ENCODE results near the gene KCNK7.
"Not testable (repeated sequence)": the region's sequence is repeated elsewhere in the genome, so short reads cannot be mapped to it uniquely, and the experiment has no call there.

KCNK7 gene, protein sequence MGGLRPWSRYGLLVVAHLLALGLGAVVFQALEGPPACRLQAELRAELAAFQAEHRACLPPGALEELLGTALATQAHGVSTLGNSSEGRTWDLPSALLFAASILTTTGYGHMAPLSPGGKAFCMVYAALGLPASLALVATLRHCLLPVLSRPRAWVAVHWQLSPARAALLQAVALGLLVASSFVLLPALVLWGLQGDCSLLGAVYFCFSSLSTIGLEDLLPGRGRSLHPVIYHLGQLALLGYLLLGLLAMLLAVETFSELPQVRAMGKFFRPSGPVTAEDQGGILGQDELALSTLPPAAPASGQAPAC

DNA sequence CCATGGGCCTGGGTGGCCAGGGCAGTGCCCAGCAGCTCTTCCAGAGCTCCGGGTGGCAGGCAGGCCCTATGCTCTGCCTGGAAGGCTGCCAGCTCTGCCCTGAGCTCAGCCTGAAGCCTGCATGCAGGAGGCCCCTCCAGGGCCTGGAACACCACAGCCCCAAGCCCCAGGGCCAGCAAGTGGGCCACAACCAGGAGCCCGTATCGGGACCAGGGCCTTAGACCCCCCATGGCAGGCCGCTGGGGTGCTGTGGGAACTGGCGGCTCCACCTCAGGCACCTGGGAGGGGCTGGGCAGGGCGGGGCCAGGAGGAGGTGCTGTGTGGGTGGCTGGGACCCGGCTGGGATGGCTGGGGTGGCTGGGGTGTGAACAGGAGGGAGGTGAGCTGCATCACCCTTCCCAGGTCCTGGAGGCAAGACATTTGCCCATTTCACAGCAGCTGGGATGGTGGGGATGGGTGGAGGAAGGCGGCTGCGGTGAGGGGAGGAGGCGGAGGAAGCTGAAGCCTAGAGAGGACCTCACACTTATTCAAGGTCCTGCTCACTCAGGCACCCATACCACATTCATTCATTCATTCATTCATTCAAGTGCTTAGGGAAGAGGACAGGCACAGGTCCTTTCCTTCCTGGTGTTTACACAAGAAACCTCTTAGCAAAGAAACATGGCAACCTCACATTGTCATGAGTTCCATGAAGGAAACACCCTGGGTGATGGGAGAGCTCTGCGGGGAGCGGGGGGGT is at the start of gene KCNK7:
Gene KCNK7, minus strand, starts transcription at position 258 of the 739 bp plus-strand sequence. Its CDS starts 28 bp downstream, at position 230.
- peak; percentile 40 for DNase-seq (ENCODE audit: low spot score)

DNA sequence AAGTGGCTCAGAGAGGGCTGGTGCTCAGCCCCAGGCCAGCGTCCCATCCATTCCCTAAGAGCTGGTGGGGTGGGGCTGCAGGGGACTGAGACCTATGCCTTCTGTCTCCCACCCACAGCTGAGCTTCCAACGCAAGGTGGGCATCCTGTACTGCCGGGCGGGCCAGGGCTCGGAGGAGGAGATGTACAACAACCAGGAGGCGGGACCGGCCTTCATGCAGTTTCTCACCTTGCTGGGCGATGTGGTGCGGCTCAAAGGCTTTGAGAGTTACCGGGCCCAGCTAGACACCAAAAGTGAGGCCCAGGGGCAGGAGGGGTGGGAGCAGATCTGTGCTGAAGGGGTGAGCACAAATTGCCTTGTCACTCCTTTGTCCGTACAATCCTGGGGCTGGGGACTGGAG is 49.2 kb upstream of the KCNK7 start:
- no peak for DNase-seq (ENCODE audit: low spot score)

- no peak for DNase-seq (ENCODE audit: low spot score)
These were observed 48.4 kb upstream of the KCNK7 start for GRCh38 chr11:65643971-65644370.

- DNase-seq (ENCODE audit: low spot score): peak; percentile 30
These were observed 46.5 kb upstream of the KCNK7 start for GRCh38 chr11:65642014-65642671.

DNA sequence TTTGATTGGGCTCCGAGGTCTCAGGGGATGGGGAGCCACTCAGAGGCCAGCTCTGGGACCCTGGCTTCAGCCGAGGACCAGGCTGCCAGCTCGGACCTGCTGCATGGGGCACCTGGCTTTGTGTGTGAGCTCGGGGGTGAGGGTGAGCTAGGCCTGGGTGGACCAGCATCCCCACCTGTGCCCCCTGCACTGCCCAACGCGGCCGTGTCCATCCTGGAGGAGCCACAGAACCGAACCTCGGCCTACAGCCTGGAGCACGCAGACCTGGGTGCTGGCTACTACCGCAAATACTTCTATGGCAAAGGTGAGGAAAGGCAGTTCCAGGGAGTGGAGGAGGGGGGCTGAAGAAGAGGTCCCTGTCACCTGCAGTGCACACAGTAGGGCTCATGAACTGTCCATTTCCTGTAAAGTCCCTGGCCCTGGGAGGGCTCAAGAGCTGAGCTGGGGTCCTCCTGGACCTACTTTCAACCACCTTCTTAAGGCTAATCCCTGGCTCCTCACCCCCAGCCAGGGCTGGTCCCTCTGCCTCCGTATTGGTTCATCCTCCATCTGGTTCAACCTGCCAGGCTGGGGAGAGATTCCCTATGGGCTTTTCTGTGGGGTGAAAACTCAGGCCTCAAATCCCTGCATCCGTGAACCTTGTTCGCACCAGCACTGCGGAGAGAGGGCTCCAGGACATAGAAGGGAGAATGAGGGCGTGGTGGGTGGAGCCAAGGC is 45.9 kb upstream of the KCNK7 start:
- DNase-seq (ENCODE audit: low spot score): no peak

DNA sequence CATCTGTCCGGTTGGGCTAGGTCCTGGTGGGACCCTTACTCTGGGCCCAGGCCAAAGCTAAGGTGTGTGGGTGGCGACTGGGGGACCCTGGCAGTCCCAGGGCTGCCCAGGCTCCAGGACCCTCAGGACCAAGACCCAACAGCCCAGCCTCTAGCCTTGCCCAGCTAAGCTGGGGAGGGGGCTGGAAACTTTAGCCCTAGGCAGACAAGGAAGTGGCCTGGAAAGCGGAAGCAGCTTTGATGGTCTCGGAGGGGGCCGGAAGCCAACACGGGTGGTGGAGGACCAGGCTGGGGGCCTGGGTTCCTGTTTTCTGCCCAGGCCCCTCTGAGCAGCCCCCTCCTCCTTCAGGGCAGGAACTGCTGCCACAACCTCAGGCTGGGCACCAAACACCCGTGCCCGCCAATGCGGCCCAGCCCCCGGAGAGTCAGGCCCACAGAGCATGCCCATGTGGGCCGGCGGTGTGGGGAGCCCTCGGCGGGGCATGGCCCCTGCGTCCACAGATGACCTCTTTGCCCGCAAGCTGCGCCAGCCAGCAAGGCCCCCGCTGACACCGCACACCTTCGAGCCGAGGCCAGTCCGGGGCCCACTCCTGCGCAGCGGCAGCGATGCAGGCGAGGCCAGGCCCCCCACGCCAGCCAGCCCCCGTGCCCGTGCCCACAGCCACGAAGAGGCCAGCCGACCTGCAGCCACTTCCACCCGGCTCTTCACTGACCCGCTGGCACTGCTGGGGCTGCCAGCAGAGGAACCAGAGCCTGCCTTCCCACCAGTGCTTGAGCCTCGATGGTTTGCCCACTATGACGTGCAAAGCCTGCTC is 45.1 kb upstream of the KCNK7 start:
- DNase-seq (ENCODE audit: low spot score): no peak

GRCh38 chr11:65639623-65640482 is 44.3 kb upstream of the KCNK7 start:
- DNase-seq (ENCODE audit: low spot score): no peak

- DNase-seq (ENCODE audit: low spot score): not testable (repeated sequence)
These were observed 43.6 kb upstream of the KCNK7 start for GRCh38 chr11:65639228-65639597.

DNA sequence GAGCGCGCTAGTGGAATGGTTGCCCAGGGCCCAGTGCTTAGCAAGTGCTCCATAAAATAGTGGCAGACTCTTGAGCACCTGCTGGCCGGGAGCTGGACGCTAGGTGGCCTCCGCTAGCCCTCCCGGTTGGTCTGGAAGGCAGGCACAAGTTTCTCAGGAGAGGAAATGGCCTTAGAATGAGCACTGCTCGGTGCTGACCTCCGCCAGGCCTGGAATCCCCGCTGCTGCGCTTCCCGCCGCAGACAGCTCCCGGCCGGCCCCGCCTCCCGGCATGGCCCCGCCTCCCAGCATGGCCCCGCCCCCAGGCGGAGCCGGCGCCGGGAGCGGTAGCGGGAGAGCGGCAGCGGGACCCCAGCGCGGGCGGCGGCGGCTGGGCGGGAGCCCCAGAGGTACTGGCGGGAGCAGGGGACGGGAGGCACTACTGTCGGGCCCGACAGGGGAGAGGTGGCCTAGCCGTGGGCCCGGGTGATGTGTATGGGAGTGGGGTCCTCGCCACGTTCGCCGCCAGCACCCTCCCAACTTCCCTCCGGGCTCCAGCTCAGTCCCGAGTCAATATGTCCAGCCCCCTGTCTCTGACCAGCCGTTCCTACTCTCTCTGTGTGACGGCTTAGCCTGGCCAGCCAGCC is 42.3 kb upstream of the KCNK7 start, which contains the start of gene SIPA1:
Gene SIPA1, plus strand, starts transcription at position 308 of the 626 bp plus-strand sequence. CDS start 2,821 bp downstream, outside the sequence.
- peak; percentile 79 for DNase-seq (ENCODE audit: low spot score)

GRCh38 chr11:65637032-65637557 is 41.5 kb upstream of the KCNK7 start:
- DNase-seq (ENCODE audit: low spot score): no peak

DNA sequence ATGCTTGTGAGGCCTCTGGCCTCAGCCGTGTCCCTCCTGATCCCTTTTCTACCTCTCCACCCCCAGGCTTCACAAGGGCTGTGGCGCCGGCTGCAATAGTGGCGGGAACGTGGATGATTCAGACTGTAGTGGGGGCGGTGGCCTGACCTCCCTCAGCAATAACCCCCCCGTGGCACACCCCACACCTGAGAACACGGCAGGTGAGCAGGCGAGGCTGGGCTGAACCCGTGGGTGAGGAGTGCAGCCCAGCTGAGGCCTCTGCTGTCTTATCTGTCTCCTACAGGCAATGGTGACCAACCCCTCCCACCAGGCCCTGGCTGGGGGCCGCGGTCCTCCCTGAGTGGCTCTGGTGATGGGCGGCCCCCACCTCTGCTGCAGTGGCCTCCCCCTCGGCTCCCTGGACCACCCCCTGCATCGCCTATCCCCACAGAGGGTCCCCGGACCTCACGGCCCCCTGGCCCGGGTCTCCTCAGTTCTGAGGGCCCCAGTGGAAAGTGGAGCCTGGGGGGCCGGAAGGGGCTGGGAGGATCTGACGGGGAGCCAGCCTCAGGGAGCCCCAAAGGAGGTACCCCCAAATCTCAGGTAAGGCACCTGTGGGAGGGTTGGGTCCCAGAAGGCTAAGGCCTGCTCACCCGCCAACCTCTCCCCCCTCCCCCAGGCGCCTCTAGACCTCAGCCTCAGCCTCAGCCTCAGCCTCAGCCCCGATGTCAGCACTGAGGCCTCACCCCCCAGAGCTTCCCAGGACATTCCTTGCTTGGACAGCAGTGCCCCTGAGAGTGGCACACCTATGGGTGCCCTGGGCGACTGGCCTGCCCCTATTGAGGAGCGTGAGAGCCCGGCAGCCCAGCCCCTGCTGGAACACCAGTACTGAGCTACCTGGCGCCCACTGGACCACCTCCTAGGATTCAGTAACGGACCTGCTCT is 40.8 kb upstream of the KCNK7 start:
- DNase-seq (ENCODE audit: low spot score): peak; percentile 86

GRCh38 chr11:65634905-65635731 is 39.5 kb upstream of the KCNK7 start:
- peak; percentile 68 for DNase-seq (ENCODE audit: low spot score)

- no peak for DNase-seq (ENCODE audit: low spot score)
These were observed 38.8 kb upstream of the KCNK7 start for GRCh38 chr11:65634440-65634839.

GRCh38 chr11:65634109-65634436 is 38.5 kb upstream of the KCNK7 start:
- no peak for DNase-seq (ENCODE audit: low spot score)

DNA sequence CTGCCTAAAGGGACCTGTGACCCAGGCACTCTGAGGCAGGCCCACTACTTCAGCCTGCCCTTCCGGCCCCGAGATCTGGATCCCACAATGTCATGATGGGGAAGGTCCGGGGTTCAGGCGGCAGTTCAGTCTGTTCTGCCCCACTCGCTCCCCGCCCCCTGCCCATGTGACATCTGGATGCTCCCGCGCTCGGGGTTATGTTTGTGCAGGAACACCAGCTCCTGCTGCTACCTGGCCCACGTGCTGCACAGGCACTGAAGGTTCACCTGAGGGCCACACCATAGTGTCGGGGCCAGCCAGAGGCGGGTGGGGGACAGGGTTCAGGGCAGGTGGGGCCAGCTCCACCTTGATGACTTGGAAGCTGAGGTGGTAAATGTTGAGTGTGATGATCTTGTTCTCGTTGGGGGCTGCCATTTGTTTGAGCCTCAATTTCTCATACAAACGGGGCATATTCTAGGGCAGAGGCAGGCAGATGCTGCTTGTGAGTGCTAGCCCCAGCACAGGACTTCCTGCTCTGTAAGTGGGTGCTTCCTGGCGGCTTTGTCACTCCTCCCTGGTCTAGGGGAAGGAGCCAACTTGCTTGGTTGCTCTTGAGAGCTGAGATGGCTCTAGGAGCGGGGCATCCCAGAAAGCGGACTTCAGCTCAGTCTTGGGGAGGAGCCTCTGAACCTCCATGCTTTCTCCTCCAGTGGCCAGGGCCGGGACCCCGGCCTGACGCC is 37.9 kb upstream of the KCNK7 start:
- no peak for DNase-seq (ENCODE audit: low spot score)

DNA sequence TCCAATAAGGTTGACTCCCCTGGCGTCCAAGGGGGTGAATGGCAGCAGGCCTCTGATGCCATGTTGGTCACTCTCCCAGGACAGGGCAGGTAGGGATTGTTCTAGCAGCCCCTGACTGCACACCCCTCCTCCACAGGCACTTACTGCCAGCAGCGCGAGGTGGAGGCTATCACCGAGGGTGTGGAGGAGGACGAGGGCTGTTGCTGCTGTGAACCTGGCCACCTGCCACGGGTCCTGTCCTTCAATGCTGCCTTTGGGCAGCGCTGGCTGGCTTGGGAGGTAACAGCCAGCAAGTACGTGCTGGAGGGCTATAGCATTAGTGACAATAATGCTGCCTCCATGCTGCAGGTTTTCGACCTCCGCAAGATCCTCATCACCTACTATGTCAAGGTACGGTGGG is 34.6 kb upstream of the KCNK7 start:
- no peak for DNase-seq (ENCODE audit: low spot score)

GRCh38 chr11:65629579-65629978 is 34.0 kb upstream of the KCNK7 start:
- DNase-seq (ENCODE audit: low spot score): no peak

All from hematopoietic multipotent progenitor cell treated with erythropoietin and hydrocortisone succinate and interleukin-3 and kit ligand, for 15 days (in vitro differentiated cells).